HepG2 (cell line): Measurements from ENCODE around the gene KAZN. TPM values are rescaled to one million over a fixed set of nuclear protein-coding genes. Genes with fewer than 3 reads are reported as not detected.

ENCODE experiments used
- ATAC-seq: fragments of 200-7000 bp; cut with Tn5 transposase; 3 replicates; pipeline ENCODE4 v1.9.1; 2020; ENCODE audit warnings: mild to moderate bottlenecking, moderate library complexity
- BruUV-seq: library from RNA; stranded (reverse); fragments of 400-500 nt; replicated peaks from 2 replicates; lab custom pipeline; 2021; lab: Mats Ljungman, UMichigan
- CTCF ChIA-PET: fragments of 300-600 bp; formaldehyde crosslinking; extraction: SDS; loops from one replicate; lab custom pipeline; 2021; ENCODE audit warnings: low total read pairs, inconsistent platforms, low intra/inter-chr PET ratio; lab: Yijun Ruan, JAX
- POLR2A ChIA-PET: fragments of 350-600 bp; sonication (Branson Sonifier 250); formaldehyde crosslinking; loops from one replicate; lab custom pipeline; 2020; ENCODE audit warnings: antibody characterized with exemption, inconsistent platforms; lab: Yijun Ruan, JAX
- DNase-seq: peaks from one replicate; pipeline ENCODE4 v3.0.0-alpha.2; 2015; ENCODE audit warnings: low spot score
- FAIRE-seq: peaks from 3 replicates; lab custom pipeline; 2011; peaks lifted over from hg19 to GRCh38; lab: Jason Lieb, UNC
- H2AFZ ChIP-seq: one replicate; pipeline ENCODE4 v1.6.1; 2011; ENCODE audit warnings: low read length, inconsistent platforms
- H3K27ac ChIP-seq: fragments of 300-600 bp; 3 replicates; pipeline ENCODE4 v1.8.0; 2011; ENCODE audit warnings: mixed run types, mild to moderate bottlenecking, mixed read lengths, low read length, inconsistent platforms; ENCODE audit not compliant: insufficient read depth; ENCODE audit errors: extremely low read length
- H3K27me3 ChIP-seq, 2 experiments: fragments of 200-600 bp in 1 of 2; 2 replicates in 1 of 2; 3 replicates in 1 of 2; pipeline versions ENCODE4 v1.6.0 to v1.8.0; 2011; ENCODE audit warnings: low read length in 2 of 2, mild to moderate bottlenecking in 2 of 2, moderate library complexity in 2 of 2, inconsistent platforms in 1 of 2; ENCODE audit not compliant: insufficient read depth in 2 of 2, control insufficient read depth in 1 of 2
- H3K36me3 ChIP-seq, 2 experiments: fragments of 200-600 bp in 1 of 2; replicated peaks in 1 of 2; 2 replicates in 1 of 2; 3 replicates in 1 of 2; pipeline versions ENCODE4 v1.5.1 to v1.8.0; 2011; ENCODE audit warnings: low read length in 2 of 2, inconsistent platforms in 1 of 2; ENCODE audit not compliant: insufficient read depth in 2 of 2, control insufficient read depth in 1 of 2
- H3K4me1 ChIP-seq: 2 replicates; pipeline ENCODE4 v1.5.1; 2012; ENCODE audit warnings: low read length, inconsistent platforms; ENCODE audit not compliant: insufficient read depth
- H3K4me2 ChIP-seq: 2 replicates; pipeline ENCODE4 v1.6.0; 2011; ENCODE audit warnings: low read depth, low read length, inconsistent platforms
- H3K4me3 ChIP-seq, 3 experiments: fragments of 200-600 bp in 1 of 3; sonication (generic), shearing (Covaris generic) in 1 of 3; replicated peaks in 1 of 3; 2 replicates each; pipeline ENCODE4 v1.5.1; 2011 to 2016; ENCODE audit warnings: low read length in 3 of 3, inconsistent platforms in 2 of 3, low read depth in 2 of 3, mild to moderate bottlenecking in 2 of 3, control low read depth in 1 of 3, mixed read lengths in 1 of 3; ENCODE audit not compliant: insufficient read depth in 1 of 3
- H3K79me2 ChIP-seq: one replicate; pipeline ENCODE4 v1.6.1; 2011; ENCODE audit warnings: low read length, inconsistent platforms; ENCODE audit not compliant: insufficient read depth
- H3K9ac ChIP-seq: 2 replicates; pipeline ENCODE4 v1.6.0; 2011; ENCODE audit warnings: mild to moderate bottlenecking, low read depth, low read length, inconsistent platforms; ENCODE audit not compliant: insufficient read depth
- H3K9me3 ChIP-seq: 2 replicates; pipeline ENCODE4 v1.5.1; 2012; ENCODE audit warnings: mild to moderate bottlenecking, low read length
- H4K20me1 ChIP-seq: 2 replicates; pipeline ENCODE4 v1.6.0; 2011; ENCODE audit warnings: inconsistent platforms, mild to moderate bottlenecking, low read length, moderate library complexity; ENCODE audit not compliant: insufficient read depth
- ASH2L ChIP-seq: fragments of 300-600, 200-600 bp; sonication (generic); IDR thresholded peaks from 2 replicates; pipeline ENCODE4 v1.7.0; 2017; ENCODE audit warnings: low read depth, mild to moderate bottlenecking, moderate library complexity, mixed read lengths, low read length; ENCODE audit not compliant: insufficient read length
- ETV6 ChIP-seq: sonication (generic); formaldehyde crosslinking; conservative IDR thresholded peaks from 2 replicates; pipeline ENCODE4 v1.4.0; 2020; ENCODE audit warnings: missing genetic modification reagents
- GTF3A ChIP-seq: sonication (generic); formaldehyde crosslinking; conservative IDR thresholded peaks from 2 replicates; pipeline ENCODE4 v1.4.0; 2020; ENCODE audit warnings: mild to moderate bottlenecking, missing genetic modification reagents
- HMGA1 ChIP-seq: sonication (generic); formaldehyde crosslinking; conservative IDR thresholded peaks from 2 replicates; pipeline ENCODE4 v1.4.0; 2020; ENCODE audit warnings: missing genetic modification reagents
- KDM3A ChIP-seq: IDR thresholded peaks from 2 replicates; pipeline ENCODE4 v1.6.1; 2018; ENCODE audit warnings: low read depth, missing compliant biosample characterization
- MAF1 ChIP-seq: sonication (generic); formaldehyde crosslinking; IDR thresholded peaks from 2 replicates; pipeline ENCODE4 v1.5.0; 2020; ENCODE audit warnings: missing genetic modification reagents, borderline replicate concordance
- NKX3-1 ChIP-seq: sonication (generic); formaldehyde crosslinking; IDR thresholded peaks from 2 replicates; pipeline ENCODE4 v1.5.0; 2020; ENCODE audit warnings: missing genetic modification reagents
- POLR2G ChIP-seq: fragments of 200-400 bp; formaldehyde crosslinking; IDR thresholded peaks from 2 replicates; pipeline ENCODE4 v1.6.1; 2018; ENCODE audit warnings: mild to moderate bottlenecking, low read depth, low read length, moderate library complexity
- SATB2 ChIP-seq: sonication (generic); formaldehyde crosslinking; IDR thresholded peaks from 2 replicates; pipeline ENCODE4 v1.5.0; 2020; ENCODE audit warnings: missing genetic modification reagents
- SRSF9 ChIP-seq: fragments of 200-400 bp; formaldehyde crosslinking; IDR thresholded peaks from 2 replicates; pipeline ENCODE4 v1.6.1; 2018; ENCODE audit warnings: borderline replicate concordance, mild to moderate bottlenecking, low read depth, low read length; ENCODE audit not compliant: insufficient read depth, poor library complexity, severe bottlenecking
- ZBTB42 ChIP-seq: sonication (generic); formaldehyde crosslinking; IDR thresholded peaks from 2 replicates; pipeline ENCODE4 v1.5.0; 2020; ENCODE audit warnings: mild to moderate bottlenecking, missing genetic modification reagents
- ZNF17 ChIP-seq: sonication (generic); formaldehyde crosslinking; IDR thresholded peaks from 2 replicates; pipeline ENCODE4 v1.5.0; 2020; ENCODE audit warnings: mild to moderate bottlenecking, missing genetic modification reagents
- ZNF230 ChIP-seq: sonication (generic); formaldehyde crosslinking; IDR thresholded peaks from 2 replicates; pipeline ENCODE4 v1.4.0; 2020; ENCODE audit warnings: mild to moderate bottlenecking, missing genetic modification reagents
- ZNF281 ChIP-seq: sonication (generic); formaldehyde crosslinking; IDR thresholded peaks from 2 replicates; pipeline ENCODE4 v1.4.0; 2020; ENCODE audit warnings: missing genetic modification reagents, borderline replicate concordance
- ZNF326 ChIP-seq: sonication (generic); formaldehyde crosslinking; IDR thresholded peaks from 2 replicates; pipeline ENCODE4 v1.4.0; 2020; ENCODE audit warnings: missing genetic modification reagents, borderline replicate concordance
- ZNF44 ChIP-seq: sonication (generic); formaldehyde crosslinking; IDR thresholded peaks from 2 replicates; pipeline ENCODE4 v1.5.1; 2020; ENCODE audit warnings: mild to moderate bottlenecking, missing genetic modification reagents
- ZNF687 ChIP-seq: sonication (generic); formaldehyde crosslinking; IDR thresholded peaks from 2 replicates; pipeline ENCODE4 v1.5.1; 2020; ENCODE audit warnings: mild to moderate bottlenecking, missing genetic modification reagents, moderate library complexity
- ZNF792 ChIP-seq: IDR thresholded peaks from 2 replicates; pipeline ENCODE4 v1.6.1; 2016
- WGBS: methylation state at CpG from one replicate; pipeline ENCODE4 v1.1.6; 2017; ENCODE audit warnings: low lambda C conversion rate; 5-methylcytosine and 5-hydroxymethylcytosine counted together
- in situ Hi-C: cut with HindIII; loops from 2 replicates; pipeline ENCODE4 v1.10.0; 2017; ENCODE audit warnings: low pct_unique_long_range_greater_than_20kb; ENCODE audit not compliant: extremely low pct_ligation_motif_present
- intact Hi-C: fragments of 100-400 bp; cut with micrococcal nuclease; formaldehyde crosslinking; loops from one replicate; pipeline ENCODE4 v1.10.0; 2022; ENCODE audit not compliant: unreplicated experiment
- polyA plus RNA-seq, 8 experiments: library from polyadenylated mRNA; depleted of rRNA in 3 of 8; stranded (reverse) in 7 of 8; unstranded in 1 of 8; fragments of >200 nt; fragmentation: Illumina TruSeq in 4 of 8; extraction: Trizol in 4 of 8; gene quantifications; 2 replicates each; pipeline versions ENCODE4 v1.2.1 to v1.2.3, GENCODE V29; 2011 to 2016; ENCODE audit warnings: low read depth in 4 of 8, missing spikeins in 1 of 8, mixed read lengths in 1 of 8; ENCODE audit not compliant: insufficient read depth in 1 of 8
- total RNA-seq, 5 experiments: library from RNA; depleted of rRNA; stranded (reverse); fragments of >200 nt; fragmentation: Illumina TruSeq; extraction: Trizol; gene quantifications; 2 replicates each; pipeline ENCODE4 v1.2.3, GENCODE V29; 2016; ENCODE audit warnings: low read depth in 1 of 5

The KAZN gene
- total and polyA plus RNA-seq, 2 of the 13 experiments (the other 11 are each of a cell fraction or from before 2014, with no cell fraction given): 10.4 to 13.5 TPM

GRCh38 chr1:14614341-14614740 is 15.9 kb downstream of the KAZN start:
- WGBS: 50% methylated on average over 6 of the region's 6 CpGs
- ATAC-seq (no peak), FAIRE-seq (no peak), DNase-seq (no peak)
- no peaks in the 10 kb centered on the region for H3K4me1 ChIP-seq
- H2AFZ ChIP-seq: no peak overlapping the region
- BruUV-seq: no TSS peak
- no peaks in the 10 kb centered on the region for H3K9me3 ChIP-seq
- CTCF ChIA-PET: no interaction called here
- no peak overlapping the region for H3K27ac ChIP-seq
- peaks cover 4 to 33% of the 10 kb centered on the region in 2 experiments; a peak in 3 of 5 replicates for H3K27me3 ChIP-seq
- no peak overlapping the region for H3K4me2 ChIP-seq
- H3K36me3 ChIP-seq: no peaks in the 10 kb centered on the region
- TF ChIP-seq ZNF230 (CRISPR knock-in tag): no peak
- TF ChIP-seq ETV6 (CRISPR knock-in tag): no peak
- no peak for TF ChIP-seq ZNF326 (CRISPR knock-in tag)
- TF ChIP-seq ZNF281 (CRISPR knock-in tag): no peak
- no peak for TF ChIP-seq ZNF687 (CRISPR knock-in tag)
- TF ChIP-seq NKX3-1 (CRISPR knock-in tag): no peak
- TF ChIP-seq ZNF792 (CRISPR knock-in tag): no peak
- no peak for TF ChIP-seq ZNF17 (CRISPR knock-in tag)
- no peak for TF ChIP-seq ASH2L
- no peak for TF ChIP-seq SRSF9
- TF ChIP-seq POLR2G: no peak
- no peak for TF ChIP-seq ZBTB42 (CRISPR knock-in tag)
- no peak for TF ChIP-seq SATB2 (CRISPR knock-in tag)
- no peak for TF ChIP-seq HMGA1 (CRISPR knock-in tag)
- no peak for TF ChIP-seq GTF3A
- no peak for TF ChIP-seq KDM3A (CRISPR knock-in tag)
- no peak for TF ChIP-seq MAF1 (CRISPR knock-in tag)
- TF ChIP-seq ZNF44 (CRISPR knock-in tag): no peak
- intact Hi-C loops (no loop called here), in situ Hi-C loops (no loop called here)
- POLR2A ChIA-PET: no interaction called here
- no peak overlapping the region for H3K9ac ChIP-seq
- no peak overlapping the region for H3K4me3 ChIP-seq
- no peaks in the 10 kb centered on the region for H3K79me2 ChIP-seq
- H4K20me1 ChIP-seq: no peaks in the 10 kb centered on the region
